HG02678 (cell line): ENCODE data around the gene PARP6.
"Not testable (repeated sequence)": the region's sequence is repeated elsewhere in the genome, so short reads cannot be mapped to it uniquely, and the experiment has no call there.

ENCODE experiments used
- ATAC-seq: cut with Tn5 transposase; IDR thresholded peaks from one replicate; pipeline ENCODE4 v1.9.1; 2021; ENCODE audit warnings: mild to moderate bottlenecking, moderate library complexity; ENCODE audit not compliant: unreplicated experiment

PARP6 gene

DNA sequence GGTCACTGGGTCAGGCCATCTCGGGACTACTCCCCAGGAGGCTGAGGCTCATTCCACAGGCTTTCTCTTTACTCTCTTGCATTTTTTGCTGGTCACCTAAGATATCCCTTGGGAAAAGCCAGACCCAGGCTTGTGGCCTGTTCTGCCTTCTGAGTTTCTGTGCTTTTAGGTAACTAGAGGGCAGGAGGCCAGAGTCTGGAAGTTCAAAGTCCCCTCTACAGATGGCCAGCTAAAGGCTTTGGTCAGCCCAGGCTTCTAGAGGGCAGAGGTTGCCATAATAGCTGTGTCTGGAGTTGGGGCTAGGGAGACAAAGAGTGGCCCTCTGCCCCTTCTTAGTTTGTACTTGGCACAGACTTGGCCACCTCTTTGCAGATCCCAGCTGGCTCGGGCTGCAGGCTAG, 8.4 kb upstream of the PARP6 start:
- ATAC-seq, result no peak

DNA sequence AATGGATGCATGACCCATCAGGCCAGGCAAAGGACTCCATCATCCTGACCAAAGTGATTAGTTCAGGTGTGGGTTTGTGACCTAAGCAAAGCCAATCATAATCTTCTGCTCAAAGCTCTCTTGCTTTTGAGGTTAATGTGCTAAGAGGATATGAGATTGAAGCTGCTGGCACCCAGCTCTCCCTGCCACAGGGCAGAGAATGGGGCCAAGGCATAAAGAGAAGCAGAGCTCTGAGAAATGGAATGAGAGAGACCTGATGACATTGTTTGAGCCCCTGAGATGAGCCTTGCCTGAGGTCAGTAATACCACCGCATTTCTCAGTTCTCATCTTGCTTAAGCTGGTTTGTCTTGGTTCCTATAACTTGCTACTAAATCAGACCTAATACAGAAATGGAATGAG, 6.4 kb upstream of the PARP6 start:
- no peak for ATAC-seq

- ATAC-seq, result no peak
Measured at GRCh38 chr15:72276326-72276700, 4.0 kb upstream of the PARP6 start.

DNA sequence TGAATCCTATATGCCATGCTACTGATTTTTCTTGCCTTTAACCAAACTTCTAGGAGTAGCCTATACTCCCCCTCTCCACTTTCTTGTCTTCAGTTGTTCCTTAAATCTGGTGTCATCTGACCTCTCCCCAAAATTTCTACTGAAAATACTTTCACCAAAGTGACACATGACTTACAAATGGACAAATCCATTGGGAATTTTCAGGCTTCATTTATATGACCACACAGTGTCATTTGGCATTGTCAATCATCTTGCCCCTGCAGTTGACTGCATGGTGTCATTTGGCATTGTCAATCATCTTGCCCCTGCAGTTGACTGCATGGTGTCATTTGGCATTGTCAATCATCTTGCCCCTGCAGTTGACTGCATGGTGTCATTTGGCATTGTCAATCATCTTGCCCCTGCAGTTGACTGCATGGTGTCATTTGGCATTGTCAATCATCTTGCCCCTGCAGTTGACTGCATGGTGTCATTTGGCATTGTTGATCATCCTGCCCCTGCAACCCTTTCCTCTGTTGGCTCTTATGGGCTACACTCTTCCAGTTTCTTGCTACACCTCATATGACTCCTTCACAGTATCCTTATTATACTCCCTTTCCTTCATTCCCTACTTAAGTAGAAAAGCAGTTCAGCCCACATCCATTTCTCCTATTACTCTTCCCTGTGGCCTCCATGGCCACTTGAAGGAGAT, 3.4 kb upstream of the PARP6 start:
- not testable (repeated sequence) for ATAC-seq

GRCh38 chr15:72272997-72273352, 621 bp upstream of the PARP6 start:
- ATAC-seq, result no peak

DNA sequence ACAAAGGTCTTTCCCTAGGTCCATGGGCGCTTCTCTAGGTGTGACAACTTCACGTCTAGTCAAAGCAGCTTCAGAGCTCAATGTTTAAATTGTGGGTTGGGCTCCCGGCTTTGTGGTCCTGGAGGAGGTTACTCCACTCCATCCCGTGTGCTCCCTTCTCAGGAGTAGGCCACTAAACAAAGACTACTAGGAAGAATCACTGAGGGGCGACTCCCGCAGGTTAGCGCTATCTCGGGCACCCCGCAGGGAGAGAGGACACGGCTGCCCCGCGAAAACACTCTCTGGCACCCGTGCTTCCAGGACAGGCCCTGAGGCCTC, 500 bp downstream of the PARP6 start:
- ATAC-seq, result no peak

GRCh38 chr15:72271221-72271620, 1.1 kb downstream of the PARP6 start:
- ATAC-seq, result no peak

- no peak for ATAC-seq
Measured at GRCh38 chr15:72269739-72270138, 2.6 kb downstream of the PARP6 start.

DNA sequence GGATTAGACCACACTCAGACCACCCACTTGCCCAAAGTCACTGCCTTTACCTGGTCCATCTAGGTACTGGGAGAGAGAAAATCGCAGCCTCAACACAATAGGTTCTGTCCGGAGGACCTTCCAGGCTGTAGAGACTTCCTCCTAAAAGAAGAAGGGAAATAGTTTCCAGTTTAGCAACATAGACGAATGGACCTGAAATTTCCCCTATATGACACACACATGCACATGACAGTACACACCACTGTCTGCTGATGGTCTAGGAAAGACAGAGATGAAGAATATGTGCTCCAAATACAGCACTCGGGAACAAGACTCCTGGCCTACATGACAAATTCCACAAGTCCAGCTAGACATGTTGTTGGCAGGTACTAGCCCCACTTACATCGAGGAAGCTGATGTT, 7.3 kb downstream of the PARP6 start:
- ATAC-seq, result no peak

DNA sequence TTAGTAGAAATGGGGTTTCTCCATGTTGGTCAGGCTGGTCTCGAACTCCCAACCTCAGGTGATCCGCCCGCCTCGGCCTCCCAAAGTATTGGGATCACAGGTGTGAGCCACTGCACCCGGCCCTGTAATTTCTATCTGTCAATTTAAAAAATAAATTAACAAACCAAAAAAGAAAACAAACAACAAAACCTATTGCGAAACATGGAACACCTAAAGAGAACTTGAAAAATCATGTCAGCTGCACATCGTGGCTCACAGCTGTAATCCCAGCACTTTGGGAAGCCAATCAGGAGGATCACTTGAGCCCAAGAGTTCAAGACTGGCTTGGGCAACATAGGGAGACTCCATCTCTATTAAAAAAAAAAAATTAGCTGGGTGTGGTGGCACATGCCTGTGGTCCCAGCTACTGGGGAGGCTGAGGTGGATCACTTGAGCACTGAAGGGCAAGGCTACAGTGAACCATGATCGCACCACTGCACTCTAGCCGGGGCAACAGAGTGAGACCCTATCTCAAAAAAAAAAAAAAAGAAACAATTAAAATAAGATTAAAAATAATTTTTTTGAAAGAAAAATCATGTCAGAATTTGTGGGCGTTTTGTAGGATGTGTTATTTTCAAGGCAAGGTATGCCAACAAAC, 19.6 kb downstream of the PARP6 start:
- ATAC-seq, result no peak

DNA sequence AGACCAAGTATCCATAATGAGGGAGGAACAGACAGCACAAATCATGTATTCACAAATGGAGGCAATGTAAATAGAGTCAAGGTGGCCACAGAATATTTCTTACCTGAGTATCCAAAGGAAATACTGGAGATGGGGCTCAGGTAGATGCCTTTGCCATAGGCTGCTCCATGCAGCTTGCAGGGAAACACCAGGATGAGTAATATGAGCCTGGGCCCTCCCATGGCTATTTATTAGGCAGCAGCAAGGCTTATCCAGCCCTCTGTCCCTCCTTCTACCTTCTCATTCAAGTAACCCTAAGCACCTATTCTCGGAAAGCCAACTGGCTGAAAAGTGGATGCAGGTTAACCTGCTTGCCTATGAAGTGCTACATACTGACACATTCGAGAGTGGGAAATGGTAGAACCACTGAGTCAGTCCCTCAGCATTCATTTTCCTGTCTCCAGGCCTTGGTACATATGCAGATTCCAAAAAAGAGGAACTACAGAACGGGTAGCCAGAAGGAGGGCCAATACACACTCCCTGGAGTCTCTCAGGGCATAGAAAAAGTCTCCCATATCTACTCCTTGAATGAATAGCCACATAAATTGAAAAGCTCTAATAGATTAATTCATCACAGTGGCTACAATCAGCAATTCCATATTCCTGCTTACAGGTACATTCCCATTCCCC, 23.1 kb downstream of the PARP6 start:
- ATAC-seq, result no peak

GRCh38 chr15:72248514-72248913, 23.8 kb downstream of the PARP6 start:
- ATAC-seq, result no peak

DNA sequence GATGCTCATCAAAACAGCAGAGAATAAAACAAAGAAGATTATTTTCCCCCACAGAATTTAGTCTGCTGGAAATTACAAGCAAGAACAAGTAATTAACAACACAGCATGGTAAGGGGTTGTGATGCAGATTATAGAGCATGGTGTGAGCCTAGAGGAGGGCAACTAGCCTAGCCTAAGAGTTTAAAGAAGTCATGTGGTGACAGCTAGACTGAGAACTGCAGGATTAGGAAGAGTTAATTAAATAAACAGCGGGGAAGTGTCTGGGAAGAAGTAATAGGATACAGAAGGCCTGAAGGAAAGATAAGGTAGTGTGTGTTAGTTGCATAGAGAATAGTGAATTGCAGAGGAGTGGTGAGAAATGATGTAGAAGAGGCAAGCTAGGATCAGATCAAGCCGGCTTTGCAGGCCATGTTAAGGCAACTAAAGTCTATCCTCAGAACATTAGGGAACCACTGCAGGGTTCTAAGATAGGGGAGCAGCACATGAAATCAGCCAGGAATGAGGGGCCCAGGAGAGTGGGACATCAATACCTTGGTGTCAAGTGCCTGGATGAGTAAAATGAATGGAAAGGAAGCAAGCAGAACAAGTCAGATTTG, 29.5 kb downstream of the PARP6 start:
- no peak for ATAC-seq

DNA sequence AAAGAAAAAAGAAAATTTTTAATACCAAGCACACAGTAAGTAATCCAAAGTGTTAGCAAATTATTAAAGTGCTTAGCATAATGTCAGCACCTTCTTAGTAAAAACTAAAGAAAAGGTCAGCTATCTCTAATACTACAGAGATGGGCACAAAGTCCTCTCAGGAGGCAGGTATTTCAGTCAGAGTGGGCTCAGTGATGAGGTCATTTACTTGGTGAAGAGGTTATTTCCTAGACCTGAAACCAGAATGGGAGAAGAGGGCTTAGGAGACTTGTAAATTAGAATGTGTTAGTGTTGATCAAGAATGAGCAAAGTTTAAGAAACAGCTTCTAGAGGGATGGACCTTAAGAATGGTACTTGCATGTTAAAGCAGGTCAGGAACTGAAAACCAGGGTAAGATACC, 32.7 kb downstream of the PARP6 start:
- ATAC-seq, result no peak

DNA sequence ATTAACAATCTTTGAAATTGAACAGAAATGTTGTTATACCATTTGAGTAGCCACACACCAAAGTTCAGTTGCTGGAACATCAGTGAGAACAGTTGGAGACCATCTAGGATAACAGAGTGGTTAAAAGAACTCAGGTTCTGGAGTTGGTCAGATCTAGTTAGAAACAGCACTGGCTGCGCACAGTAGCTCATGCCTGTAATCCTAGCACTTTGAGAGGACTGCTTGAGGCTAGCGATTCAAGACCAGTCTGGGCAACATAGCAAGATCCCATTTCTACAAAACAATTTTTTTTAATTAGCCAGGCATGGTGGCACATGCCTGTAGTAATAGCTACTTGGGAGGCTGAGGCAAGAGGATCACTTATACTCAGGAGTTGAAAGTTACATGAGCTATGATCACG, 33.8 kb downstream of the PARP6 start:
- ATAC-seq, result no peak

DNA sequence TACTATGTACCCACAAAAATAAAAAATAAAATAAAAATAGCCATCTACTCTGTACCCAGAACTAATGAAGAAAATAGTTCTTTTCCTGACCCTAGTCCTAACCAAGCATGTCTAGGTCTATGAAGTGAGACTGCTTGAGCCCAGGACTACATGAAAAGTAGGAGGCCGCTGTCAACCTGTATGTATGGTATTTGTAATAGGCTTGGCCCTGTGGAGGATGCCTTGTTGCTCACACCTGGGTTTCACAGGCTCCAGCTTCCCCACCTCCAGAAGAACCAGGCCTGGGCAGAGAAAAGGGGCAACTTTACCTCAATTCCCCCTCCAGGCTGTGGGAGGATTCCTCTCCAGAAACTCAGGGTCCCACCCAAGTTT, 34.5 kb downstream of the PARP6 start:
- ATAC-seq, result no peak

- ATAC-seq, result peak; percentile 83
Measured at GRCh38 chr15:72237029-72237852, 35.1 kb downstream of the PARP6 start.

DNA sequence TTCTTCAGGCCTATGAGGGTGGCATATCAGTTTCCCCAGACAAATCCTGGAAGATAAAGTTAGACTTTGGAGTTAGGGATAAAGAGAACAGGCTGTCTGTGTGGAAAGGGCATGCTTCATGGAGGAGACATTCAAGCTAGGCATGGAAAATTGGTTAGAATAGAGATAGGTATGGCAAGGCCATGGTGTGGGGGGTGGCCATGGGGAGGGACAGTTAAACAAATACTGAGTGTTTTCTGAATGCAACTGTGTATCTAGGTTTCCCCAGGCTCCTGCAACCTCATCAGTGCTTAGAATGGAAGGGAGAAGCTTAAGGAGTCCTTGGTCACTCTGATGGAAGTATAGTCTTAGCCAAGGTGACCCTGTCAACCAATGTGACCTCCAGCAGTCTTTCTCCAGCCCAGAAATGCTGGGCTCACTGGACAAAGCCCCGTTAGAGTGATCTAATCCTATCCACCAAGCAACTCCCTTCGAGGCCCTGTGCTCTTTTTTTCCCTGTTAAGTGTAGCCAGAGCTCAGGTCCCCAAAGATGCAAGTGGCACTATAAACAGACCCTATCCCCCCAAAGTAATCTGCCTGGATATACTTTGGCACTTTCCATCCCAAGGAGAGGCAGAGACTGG, 35.9 kb downstream of the PARP6 start:
- ATAC-seq, result no peak

DNA sequence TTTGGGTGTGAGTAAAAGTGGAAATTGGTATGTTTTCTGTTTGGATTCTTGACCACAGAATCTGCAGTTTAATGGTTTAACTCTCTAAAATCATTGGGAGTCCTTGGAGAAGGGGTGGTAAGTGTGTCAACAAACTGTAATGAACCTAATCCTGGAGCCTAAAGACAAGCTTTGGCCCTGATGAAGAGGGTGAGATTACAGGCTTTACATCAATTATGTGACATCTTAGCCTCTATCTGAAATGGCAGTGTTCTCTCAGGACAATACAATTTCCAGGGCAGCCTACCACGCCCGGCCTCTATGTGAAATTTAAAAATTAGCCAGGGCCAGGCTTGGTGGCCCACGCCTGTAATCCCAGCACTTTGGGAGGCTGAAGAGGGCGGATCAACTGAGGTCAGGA, 37.1 kb downstream of the PARP6 start:
- ATAC-seq, result no peak

GRCh38 chr15:72233769-72234168, 38.6 kb downstream of the PARP6 start:
- ATAC-seq, result no peak
